Measurements from ENCODE around the gene IGFL1.

GRCh38 chr19:46216612-46217011, 12.9 kb upstream of the IGFL1 start:
- no peak for TF ChIP-seq POLR2A (IDR thresholded peaks at IDR 0.05)
- no peak for TF ChIP-seq CTCF (IDR thresholded peaks at IDR 0.05)
- no peak for TF ChIP-seq POLR2AphosphoS5 (IDR thresholded peaks at IDR 0.05; ENCODE audit: insufficient read depth in 1 of 2, low read depth in 1 of 2)

Data from vagina (tissue), 2 donors.